Activated CD8-positive, alpha-beta T cell treated with anti-CD3 and anti-CD28 coated beads for 36 hours (primary cell): ENCODE results near the gene PRDM2. TPM values are rescaled to one million over a fixed set of nuclear protein-coding genes. Genes with fewer than 3 reads are reported as not detected.

Source experiments
- ATAC-seq: fragments of 200-7000 bp; cut with Tn5 transposase; one replicate; pipeline ENCODE4 v1.10.0; 2021; ENCODE audit warnings: mild to moderate bottlenecking, moderate library complexity
- CTCF ChIA-PET: fragments of 350-600 bp; sonication (Branson Sonifier 250); formaldehyde crosslinking; loops from one replicate; lab custom pipeline; 2021; ENCODE audit warnings: antibody characterized with exemption; lab: Charles Lee
- POLR2A ChIA-PET: fragments of 350-600 bp; sonication (Branson Sonifier 250); formaldehyde crosslinking; loops from one replicate; lab custom pipeline; 2021; ENCODE audit warnings: antibody characterized with exemption; lab: Charles Lee
- DNase-seq: peaks from one replicate; pipeline ENCODE4 v3.0.0-alpha.2; 2020
- H3K27ac Mint-ChIP-seq: one replicate; pipeline ENCODE4 v1.8.0; 2021; ENCODE audit warnings: mild to moderate bottlenecking, mixed read lengths
- H3K27me3 Mint-ChIP-seq: one replicate; pipeline ENCODE4 v1.8.0; 2021; ENCODE audit warnings: mixed read lengths
- H3K36me3 Mint-ChIP-seq: one replicate; pipeline ENCODE4 v1.8.0; 2021; ENCODE audit warnings: low read depth, mixed read lengths
- H3K4me1 Mint-ChIP-seq: one replicate; pipeline ENCODE4 v1.8.0; 2021; ENCODE audit warnings: low read depth, mixed read lengths
- H3K4me3 Mint-ChIP-seq: one replicate; pipeline ENCODE4 v1.8.0; 2021; ENCODE audit warnings: mild to moderate bottlenecking, moderate library complexity, mixed read lengths
- H3K9me3 Mint-ChIP-seq: one replicate; pipeline ENCODE4 v1.8.0; 2021; ENCODE audit warnings: mixed read lengths
- CTCF ChIP-seq: fragments of 200-600 bp; IDR thresholded peaks from one replicate; pipeline ENCODE4 v1.8.0; 2022; ENCODE audit warnings: antibody characterized with exemption, mild to moderate bottlenecking
- intact Hi-C: fragments of 100-400 bp; cut with micrococcal nuclease; formaldehyde crosslinking; loops from one replicate; pipeline ENCODE4 v1.10.0; 2022
- total RNA-seq, 2 experiments: library from RNA; stranded (reverse); gene quantifications; one replicate each; pipeline ENCODE4 v1.2.3, GENCODE V29; 2021

Gene PRDM2
- total RNA-seq, 2 experiments from 2014 or later = 41.2 to 43.6 TPM

DNA sequence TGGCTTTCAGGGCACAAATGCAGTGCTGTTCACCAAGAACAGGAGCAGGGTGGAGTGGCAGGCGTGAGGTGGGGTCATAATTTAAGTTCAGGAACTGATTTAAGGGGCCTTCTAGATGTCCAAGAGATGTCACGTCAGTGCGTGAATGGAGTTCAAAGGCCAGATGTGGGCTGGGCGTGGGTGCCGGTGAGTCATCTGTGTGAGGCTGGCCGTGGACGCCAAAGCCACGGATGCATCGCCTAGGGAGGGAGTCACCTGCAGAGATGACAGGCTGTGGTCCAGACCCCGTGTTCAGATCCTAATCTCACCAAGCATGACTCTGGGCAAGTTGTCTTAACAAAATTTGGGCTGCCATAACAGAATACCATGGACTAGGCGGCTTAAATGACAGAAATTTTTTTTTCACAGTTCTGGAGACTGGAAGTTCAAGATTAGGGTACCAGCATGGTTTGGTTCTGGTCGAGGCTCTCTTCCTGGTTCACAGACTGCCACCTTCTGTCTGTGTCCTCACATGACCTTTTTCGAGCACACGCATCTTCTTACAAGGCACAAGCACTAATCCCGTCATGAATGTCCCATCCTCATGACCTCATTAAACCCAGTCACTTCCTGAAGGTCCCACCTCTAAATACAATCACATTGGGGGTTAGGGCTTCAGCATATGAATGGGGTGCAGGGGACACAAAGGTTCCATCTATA, 109.6 kb downstream of the PRDM2 start:
- ChIA-PET CTCF (interaction anchor here (0.7 to 1.2 kb wide), 2 partner anchors 7 to 10 kb away, joined by 3 read pairs; no protein-coding TSS in a partner anchor), POLR2A (no interaction called here)
- Mint-ChIP-seq H3K36me3 (no peaks in the 10 kb centered on the region), H3K27me3 (no peaks in the 10 kb centered on the region), H3K4me3 (no peak overlapping the region), H3K27ac (no peak overlapping the region), H3K9me3 (no peaks in the 10 kb centered on the region), H3K4me1 (peaks cover 32% of the 10 kb centered on the region)
- DNase-seq = peak; percentile 61
- ATAC-seq = peak; percentile 46
- TF ChIP-seq CTCF = no peak
- intact Hi-C loops = loop anchor here (5.0 kb wide), 1 partner anchor 142 kb away; no protein-coding TSS in a partner anchor

DNA sequence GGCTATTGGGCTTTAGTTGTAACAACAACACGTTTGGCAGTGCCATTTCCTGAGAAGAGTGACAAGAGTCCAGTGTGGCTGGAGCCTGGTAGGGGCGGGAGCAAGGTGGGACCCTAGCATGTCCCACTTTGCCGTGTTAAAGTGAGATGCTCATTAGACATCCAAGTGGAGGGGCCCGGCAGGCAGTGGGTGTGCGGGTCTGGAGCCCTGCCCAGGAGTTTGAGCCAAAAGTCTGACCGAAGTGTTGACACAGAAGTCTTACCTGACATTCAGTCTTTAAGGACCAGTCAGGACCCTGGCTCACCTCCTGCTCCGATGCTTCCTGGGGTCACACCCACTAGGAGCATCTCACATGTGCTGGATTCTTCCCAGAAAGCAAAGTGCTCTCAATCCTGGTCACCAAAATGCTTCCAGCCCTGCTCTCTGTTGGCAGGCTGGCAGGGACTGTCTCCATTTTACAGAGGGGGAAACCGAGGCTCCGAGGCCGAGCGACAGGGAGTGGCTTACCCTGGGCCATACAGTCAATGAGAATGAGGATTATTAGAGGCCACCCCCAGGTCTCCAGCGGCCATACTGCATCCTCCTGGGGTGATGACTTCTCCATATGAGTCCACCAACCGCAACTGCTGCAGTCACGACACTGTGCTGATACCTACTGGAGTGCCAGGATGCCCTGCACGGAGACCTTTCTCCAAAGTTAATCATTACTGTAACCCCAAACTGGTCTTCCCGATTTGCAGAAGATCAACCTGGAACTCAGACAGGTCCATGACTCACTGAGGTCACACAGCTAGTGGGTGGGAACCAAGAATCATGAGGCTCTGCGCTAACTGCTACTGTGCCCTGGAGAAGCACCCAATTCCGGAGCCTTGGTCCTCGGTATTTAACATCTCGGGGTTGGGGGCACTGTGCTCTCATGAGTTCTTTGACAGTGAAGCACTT, 112.7 kb downstream of the PRDM2 start:
- Mint-ChIP-seq H3K27ac (no peak overlapping the region), H3K27me3 (no peaks in the 10 kb centered on the region), H3K9me3 (no peaks in the 10 kb centered on the region), H3K36me3 (no peaks in the 10 kb centered on the region), H3K4me1 (peaks cover 32% of the 10 kb centered on the region), H3K4me3 (no peak overlapping the region)
- intact Hi-C loops = loop anchor here (5.0 kb wide), 1 partner anchor 145 kb away; no protein-coding TSS in a partner anchor
- no peak for TF ChIP-seq CTCF
- ChIA-PET CTCF (interaction anchor here (1.0 to 2.5 kb wide), 6 partner anchors 16 to 147 kb away, joined by 3 to 7 read pairs (median 3); no protein-coding TSS in a partner anchor), POLR2A (no interaction called here)
- DNase-seq = no peak
- no peak for ATAC-seq

GRCh38 chr1:13813398-13814012, 113.5 kb downstream of the PRDM2 start:
- ATAC-seq = peak; percentile 57
- Mint-ChIP-seq H3K9me3 (no peaks in the 10 kb centered on the region), H3K36me3 (no peaks in the 10 kb centered on the region), H3K4me1 (peaks cover 30% of the 10 kb centered on the region), H3K4me3 (no peak overlapping the region), H3K27ac (no peak overlapping the region), H3K27me3 (no peaks in the 10 kb centered on the region)
- TF ChIP-seq CTCF = peak; percentile 84
- ChIA-PET CTCF (interaction anchor here (0.7 to 2.5 kb wide), 12 partner anchors 15 to 168 kb away, joined by 3 to 7 read pairs (median 3); no protein-coding TSS in a partner anchor), POLR2A (no interaction called here)
- peak; percentile 61 for DNase-seq
- intact Hi-C loops = loop anchor here (5.0 kb wide), 1 partner anchor 146 kb away; no protein-coding TSS in a partner anchor

- Mint-ChIP-seq H3K27me3 (no peaks in the 10 kb centered on the region), H3K27ac (no peak overlapping the region), H3K4me1 (peaks cover 25% of the 10 kb centered on the region), H3K36me3 (no peaks in the 10 kb centered on the region), H3K9me3 (no peaks in the 10 kb centered on the region), H3K4me3 (no peak overlapping the region)
- ChIA-PET POLR2A (no interaction called here), CTCF (interaction anchor here (0.7 to 2.5 kb wide), 11 partner anchors 15 to 169 kb away, joined by 3 to 7 read pairs (median 3); no protein-coding TSS in a partner anchor)
- intact Hi-C loops = loop anchor here (5.0 kb wide), 1 partner anchor 147 kb away; no protein-coding TSS in a partner anchor
- no peak for TF ChIP-seq CTCF
- no peak for DNase-seq
- ATAC-seq = no peak
These were observed 114.1 kb downstream of the PRDM2 start for GRCh38 chr1:13814131-13814530.
